HG03108 (cell line): ENCODE measurements around the gene OR10J1.

Experiments
- ATAC-seq: cut with Tn5 transposase; IDR thresholded peaks from one replicate; pipeline ENCODE4 v1.9.1; 2021; ENCODE audit warnings: moderate library complexity; ENCODE audit not compliant: unreplicated experiment

OR10J1 gene

DNA sequence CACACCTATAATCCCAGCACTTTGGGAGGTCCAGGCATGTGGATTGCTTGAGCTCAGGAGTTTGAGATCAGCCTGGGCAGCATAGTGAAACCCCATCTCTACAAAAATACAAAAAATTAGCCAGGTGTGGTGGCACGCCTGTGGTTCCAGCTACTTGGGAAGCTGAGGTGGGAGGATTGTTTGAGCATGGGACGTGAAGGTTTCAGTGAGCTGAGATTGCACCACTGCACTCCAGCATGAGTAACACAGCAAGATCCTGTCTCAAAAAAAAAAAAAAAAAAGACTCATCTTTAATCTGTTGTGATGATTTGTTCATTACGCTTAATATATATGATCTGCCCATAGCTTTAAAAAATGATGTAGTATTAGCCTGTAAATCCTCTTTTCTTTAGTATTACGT lies 44.0 kb downstream of the OR10J1 start:
- ATAC-seq, result no peak
